Peyer's patch (tissue), 4 donors: Measurements from ENCODE around the gene TTC21A. TPM values are rescaled to one million over a fixed set of nuclear protein-coding genes. Genes with fewer than 3 reads are reported as not detected.
"Not testable (repeated sequence)": the region's sequence is repeated elsewhere in the genome, so short reads cannot be mapped to it uniquely, and the experiment has no call there.

Experiments
- DNase-seq, 3 donors: peaks; one replicate each; pipeline ENCODE4 v3.0.0-alpha.2; 2017 to 2019
- H3K27ac ChIP-seq, 4 donors: fragments of 200-600 bp; sonication (generic); one replicate each; pipeline ENCODE4 v1.5.1; 2016 to 2019
- H3K27me3 ChIP-seq, 2 donors: fragments of 200-600 bp; sonication (generic); one replicate each; pipeline ENCODE4 v1.5.1; 2019
- H3K36me3 ChIP-seq, 3 donors: fragments of 200-600 bp; sonication (generic); one replicate each; pipeline ENCODE4 v1.5.1; 2016 to 2019
- H3K4me1 ChIP-seq, 4 donors: fragments of 200-600 bp; sonication (generic); one replicate each; pipeline ENCODE4 v1.5.1; 2016 to 2019
- H3K4me3 ChIP-seq, 4 donors: fragments of 200-600 bp; sonication (generic); 1 replicate in 3 of 4; 2 replicates in 1 of 4; pipeline ENCODE4 v1.5.1; 2016 to 2019; ENCODE audit warnings: mild to moderate bottlenecking in 1 of 4
- H3K9me3 ChIP-seq, 4 donors: fragments of 200-600 bp; sonication (generic); one replicate each; pipeline ENCODE4 v1.5.1; 2016 to 2019; ENCODE audit warnings: mild to moderate bottlenecking in 1 of 4
- CTCF ChIP-seq, 6 experiments: fragments of 450-650 bp in 4 of 6; fragments of 200-600 bp in 2 of 6; sonication (generic) in 1 of 6; IDR thresholded peaks; one replicate each; pipeline ENCODE4 v1.5.1; 2017 to 2019; ENCODE audit warnings: antibody characterized with exemption in 6 of 6, mild to moderate bottlenecking in 3 of 6, moderate library complexity in 1 of 6
- POLR2A ChIP-seq, 2 donors: fragments of 450-650 bp; IDR thresholded peaks; one replicate each; pipeline ENCODE4 v1.5.1; 2017; ENCODE audit warnings: antibody characterized with exemption in 2 of 2, mild to moderate bottlenecking in 2 of 2, moderate library complexity in 2 of 2
- total RNA-seq, 4 donors: library from RNA; depleted of rRNA; stranded (reverse); fragments of >200 nt; gene quantifications; one replicate each; pipeline ENCODE4 v1.1.0, GENCODE V29; 2016

TTC21A gene
- total RNA-seq, 4 donors from 2014 or later = 8.4 to 41.3 (median 19.1) TPM

GRCh38 chr3:39166134-39166710, 58.7 kb downstream of the TTC21A start:
- Histone ChIP-seq H3K27ac (no peak overlapping the region), H3K4me1 (no peaks in the 10 kb centered on the region), H3K27me3 (no peaks in the 10 kb centered on the region), H3K9me3 (no peaks in the 10 kb centered on the region), H3K4me3 (no peak overlapping the region), H3K36me3 (no peaks in the 10 kb centered on the region)
- TF ChIP-seq POLR2A (IDR thresholded peaks at IDR 0.05) (no peak), CTCF (IDR thresholded peaks at IDR 0.05) (peak in 1 of 6 experiments; percentile 9)
- DNase-seq = peak in 1 of 3 donors; percentile 53

- TF ChIP-seq CTCF (IDR thresholded peaks at IDR 0.05) = no peak
- TF ChIP-seq POLR2A (IDR thresholded peaks at IDR 0.05) = no peak
- no peaks in the 10 kb centered on the region for H3K9me3 ChIP-seq
- H3K4me1 ChIP-seq = no peaks in the 10 kb centered on the region
- DNase-seq = peak in 1 of 3 donors; percentile 52
- H3K4me3 ChIP-seq = no peak overlapping the region
- H3K36me3 ChIP-seq = no peaks in the 10 kb centered on the region
- no peak overlapping the region for H3K27ac ChIP-seq
- no peaks in the 10 kb centered on the region for H3K27me3 ChIP-seq
Observed at GRCh38 chr3:39166932-39167532, 59.6 kb downstream of the TTC21A start.

GRCh38 chr3:39168156-39168780, 60.8 kb downstream of the TTC21A start:
- Histone ChIP-seq H3K4me3 (no peak overlapping the region), H3K4me1 (no peaks in the 10 kb centered on the region), H3K36me3 (no peaks in the 10 kb centered on the region), H3K27ac (no peak overlapping the region), H3K9me3 (no peaks in the 10 kb centered on the region), H3K27me3 (no peaks in the 10 kb centered on the region)
- peak in 1 of 3 donors; percentile 31 for DNase-seq
- TF ChIP-seq POLR2A (IDR thresholded peaks at IDR 0.05) = no peak
- TF ChIP-seq CTCF (IDR thresholded peaks at IDR 0.05) = no peak

GRCh38 chr3:39169712-39170111, 62.2 kb downstream of the TTC21A start:
- Histone ChIP-seq H3K9me3 (no peaks in the 10 kb centered on the region), H3K27me3 (no peaks in the 10 kb centered on the region), H3K4me1 (no peaks in the 10 kb centered on the region), H3K4me3 (no peak overlapping the region), H3K27ac (no peak overlapping the region), H3K36me3 (no peaks in the 10 kb centered on the region)
- no peak for TF ChIP-seq CTCF (IDR thresholded peaks at IDR 0.05)
- no peak for TF ChIP-seq POLR2A (IDR thresholded peaks at IDR 0.05)
- no peak for DNase-seq

GRCh38 chr3:39170461-39170860, 63.0 kb downstream of the TTC21A start:
- no peaks in the 10 kb centered on the region for H3K27me3 ChIP-seq
- peak in 1 of 3 donors; percentile 23 for DNase-seq
- TF ChIP-seq CTCF (IDR thresholded peaks at IDR 0.05) (no peak), POLR2A (IDR thresholded peaks at IDR 0.05) (no peak)

GRCh38 chr3:39170877-39171276, 63.4 kb downstream of the TTC21A start:
- not testable (repeated sequence) for H3K4me3 ChIP-seq, H3K4me1 ChIP-seq, H3K27me3 ChIP-seq, H3K9me3 ChIP-seq, H3K36me3 ChIP-seq, H3K27ac ChIP-seq
- DNase-seq = peak in 1 of 3 donors; percentile 43

More at GRCh38 chr3:39170461-39170860, 63.0 kb downstream of the TTC21A start:
- Histone ChIP-seq H3K4me1 (no peaks in the 10 kb centered on the region), H3K36me3 (no peaks in the 10 kb centered on the region), H3K9me3 (no peaks in the 10 kb centered on the region), H3K27ac (no peak overlapping the region), H3K4me3 (no peak overlapping the region)
